RPMI7951 (cell line): ENCODE measurements around the gene FGF8. TPM values are rescaled to one million over a fixed set of nuclear protein-coding genes. Genes with fewer than 3 reads are reported as not detected.

Experiments
- DNase-seq: peaks from one replicate; pipeline ENCODE4 v3.0.0-alpha.2; 2012; ENCODE audit warnings: low read depth
- total RNA-seq: library from RNA; depleted of rRNA; stranded (reverse); fragments of >200 nt; shearing (Covaris generic); gene quantifications from 2 replicates; pipeline ENCODE4 v1.2.3, GENCODE V29; 2014; rRNA removed

Gene FGF8
- total RNA-seq, 1 experiment from 2014 or later, result not detected

- DNase-seq, result no peak
These were observed 43.8 kb downstream of the FGF8 start for GRCh38 chr10:101732096-101732495.

- DNase-seq, result no peak
These were observed 49.9 kb downstream of the FGF8 start for GRCh38 chr10:101726115-101726387.

- DNase-seq, result no peak
These were observed 50.4 kb downstream of the FGF8 start for GRCh38 chr10:101725296-101726114.

- DNase-seq, result no peak
These were observed 51.5 kb downstream of the FGF8 start for GRCh38 chr10:101724446-101724845.

GRCh38 chr10:101723176-101723575, 52.7 kb downstream of the FGF8 start:
- DNase-seq, result no peak

GRCh38 chr10:101721806-101722205, 54.1 kb downstream of the FGF8 start:
- DNase-seq, result no peak

GRCh38 chr10:101720606-101721230, 55.2 kb downstream of the FGF8 start:
- no peak for DNase-seq

Other genes with a start within 250 kb of the FGF8 start
- 6.2 and 6.6 TPM in 2 replicates for gene POLL, start 187.9 kb downstream of the FGF8 start, total RNA-seq
- gene DPCD, start 187.8 kb downstream of the FGF8 start, total RNA-seq, result 65.8 and 69.5 TPM in 2 replicates
- 5.8 and 9.0 TPM in 2 replicates for gene FBXW4, start 80.9 kb downstream of the FGF8 start, total RNA-seq
- gene NPM3, start 7.3 kb upstream of the FGF8 start, total RNA-seq, result 32.3 and 69.6 TPM in 2 replicates
- gene OGA, start 42.3 kb upstream of the FGF8 start, total RNA-seq, result 39.7 and 41.7 TPM in 2 replicates
- gene KCNIP2, start 67.7 kb upstream of the FGF8 start, total RNA-seq, result 0.12 and 0.59 TPM in 2 replicates